SH-SY5Y (cell line): ENCODE measurements around the gene CACNA2D2.

ENCODE experiments used
- GATA2 ChIP-seq: IDR thresholded peaks from 2 replicates; pipeline ENCODE4 v1.6.1; 2011; ENCODE audit warnings: mild to moderate bottlenecking, low read depth, low read length
- GATA3 ChIP-seq: IDR thresholded peaks from 2 replicates; pipeline ENCODE4 v1.6.1; 2011; ENCODE audit warnings: low read depth, mild to moderate bottlenecking, low read length, moderate library complexity

The CACNA2D2 gene

DNA sequence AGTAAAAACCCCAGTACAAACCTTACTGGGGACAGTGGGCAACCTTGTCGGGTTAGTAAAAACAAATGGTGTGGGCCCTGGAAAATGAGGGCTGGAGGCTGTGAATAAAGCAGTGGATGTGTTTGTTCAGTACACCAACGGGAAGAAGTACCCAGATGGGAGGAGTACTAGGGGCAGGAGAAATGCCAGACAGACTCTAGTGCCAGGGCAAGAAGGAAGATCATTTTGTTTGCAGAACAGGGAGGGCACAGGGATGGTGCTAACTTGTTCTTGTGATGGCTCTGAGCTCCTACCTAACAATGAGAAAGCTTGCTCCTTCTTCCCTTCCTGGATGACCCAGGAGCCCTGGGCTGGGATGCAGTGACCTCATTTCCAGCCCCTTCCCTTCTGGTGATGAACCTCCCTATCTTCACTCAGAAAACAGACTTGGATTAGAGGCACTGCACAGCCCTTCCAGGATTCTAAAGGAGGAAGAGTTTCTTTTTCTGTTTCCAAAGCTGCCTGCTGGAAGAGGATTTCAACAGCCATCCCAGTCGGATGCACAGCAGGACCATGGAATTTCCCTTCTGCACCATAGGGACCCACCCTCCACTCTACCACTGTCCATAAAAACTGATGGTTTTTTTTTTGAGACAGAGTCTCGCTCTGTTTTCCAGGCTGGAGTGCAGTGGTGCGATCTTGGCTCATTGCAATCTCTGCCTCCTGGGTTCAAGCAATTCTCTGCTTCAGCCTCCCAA is 168.9 kb downstream of the CACNA2D2 start:
- TF ChIP-seq GATA3, result no peak

- no peak for TF ChIP-seq GATA3
- TF ChIP-seq GATA2, result no peak
Observed at GRCh38 chr3:50333744-50334328, 169.6 kb downstream of the CACNA2D2 start.

DNA sequence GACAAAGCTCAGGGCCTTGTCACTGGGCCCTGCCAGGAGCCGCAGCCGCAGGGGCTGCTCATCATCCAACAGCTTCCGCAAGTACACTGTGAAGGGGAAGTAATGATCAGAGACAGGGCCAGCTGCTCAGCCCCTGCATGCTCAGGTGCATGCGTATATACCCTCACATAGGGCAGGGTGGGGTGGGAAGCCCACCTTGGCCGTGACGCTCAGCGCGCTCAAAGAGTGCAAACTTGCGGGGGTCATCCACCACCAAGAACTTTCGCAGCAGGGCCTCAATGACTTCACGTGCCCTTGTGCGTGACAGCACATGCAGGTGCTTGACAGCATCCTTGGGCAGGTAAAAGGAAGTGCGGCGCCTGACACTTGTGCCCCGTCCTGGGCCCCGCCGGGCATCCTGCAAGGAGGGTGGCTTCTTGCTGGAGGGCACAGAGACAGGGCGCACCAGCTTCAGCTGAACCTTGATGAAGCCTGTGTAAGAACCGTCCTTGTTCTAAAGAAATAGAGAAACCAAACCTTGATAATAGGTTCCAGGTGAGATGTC is 172.0 kb downstream of the CACNA2D2 start:
- TF ChIP-seq GATA3 (no peak), GATA2 (no peak)

DNA sequence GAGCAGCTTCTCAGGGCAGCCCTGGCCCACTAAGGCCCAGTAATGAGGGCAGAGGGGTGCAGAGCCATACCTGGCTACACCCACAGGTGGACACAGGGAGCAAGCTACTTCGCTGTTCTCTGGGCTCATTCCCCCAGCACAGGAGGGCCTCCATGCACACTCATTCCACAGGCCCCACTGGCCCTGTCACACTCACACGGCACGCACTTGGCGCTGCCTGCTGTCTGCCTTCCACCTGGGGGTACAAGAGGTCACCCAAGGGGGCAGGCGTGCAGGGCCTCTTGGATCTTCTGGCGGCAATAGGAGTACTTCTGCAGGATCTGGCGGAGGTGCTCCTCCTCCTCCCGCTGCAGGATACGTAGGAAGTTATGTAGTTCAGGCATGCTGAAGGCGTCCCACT is 173.1 kb downstream of the CACNA2D2 start:
- TF ChIP-seq GATA3, result no peak
- TF ChIP-seq GATA2, result no peak

DNA sequence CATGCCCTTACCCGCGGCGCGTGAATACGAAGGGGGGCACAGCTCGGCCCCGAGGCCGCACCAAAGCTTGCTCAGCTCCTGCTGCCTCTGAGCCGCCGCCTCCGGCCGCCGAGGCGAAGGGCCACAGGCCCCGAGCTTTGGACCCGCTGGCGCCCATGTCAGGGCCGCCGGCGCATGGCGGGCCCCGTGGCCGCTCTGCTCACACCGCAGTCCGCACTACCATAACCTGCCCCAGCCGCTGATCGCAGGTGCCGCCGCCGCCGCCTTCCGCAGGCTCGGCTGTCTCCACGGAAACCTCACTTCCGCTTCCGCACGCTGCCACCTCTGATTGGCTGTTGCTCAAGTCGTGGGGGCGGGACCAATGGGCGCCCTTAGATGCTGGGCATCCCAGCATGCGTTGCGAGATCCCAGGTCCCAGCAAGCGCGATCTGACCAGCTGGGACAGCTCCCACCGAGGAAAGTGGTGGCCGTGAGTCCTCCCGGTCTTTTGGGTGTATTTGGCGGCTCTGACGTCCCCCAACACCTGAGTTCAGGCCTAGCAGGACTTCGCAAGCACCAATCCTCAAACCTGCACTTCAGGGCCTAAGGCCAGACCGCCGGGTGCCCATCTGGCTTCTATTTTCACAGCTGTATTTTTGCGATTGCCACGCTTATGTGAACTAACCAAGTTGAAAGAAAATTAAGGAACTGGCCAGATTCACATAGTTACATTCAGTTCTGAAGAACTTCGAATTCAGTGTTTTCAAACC is 175.3 kb downstream of the CACNA2D2 start, which contains the start of gene TUSC2:
TUSC2 (minus strand) TSS at position 281 of the 749 bp plus-strand sequence; CDS start at position 157, 124 bp downstream.
- TF ChIP-seq GATA3, result no peak
- no peak for TF ChIP-seq GATA2

- TF ChIP-seq GATA3 (no peak), GATA2 (no peak)
Observed at GRCh38 chr3:50327129-50327528, 176.3 kb downstream of the CACNA2D2 start.

GRCh38 chr3:50326182-50326541 is 177.3 kb downstream of the CACNA2D2 start:
- TF ChIP-seq GATA3 (no peak), GATA2 (no peak)

- TF ChIP-seq GATA2 (no peak), GATA3 (no peak)
Observed at GRCh38 chr3:50325497-50326181, 177.8 kb downstream of the CACNA2D2 start.

- TF ChIP-seq GATA2 (no peak), GATA3 (no peak)
Observed at GRCh38 chr3:50325113-50325480, 178.3 kb downstream of the CACNA2D2 start.

DNA sequence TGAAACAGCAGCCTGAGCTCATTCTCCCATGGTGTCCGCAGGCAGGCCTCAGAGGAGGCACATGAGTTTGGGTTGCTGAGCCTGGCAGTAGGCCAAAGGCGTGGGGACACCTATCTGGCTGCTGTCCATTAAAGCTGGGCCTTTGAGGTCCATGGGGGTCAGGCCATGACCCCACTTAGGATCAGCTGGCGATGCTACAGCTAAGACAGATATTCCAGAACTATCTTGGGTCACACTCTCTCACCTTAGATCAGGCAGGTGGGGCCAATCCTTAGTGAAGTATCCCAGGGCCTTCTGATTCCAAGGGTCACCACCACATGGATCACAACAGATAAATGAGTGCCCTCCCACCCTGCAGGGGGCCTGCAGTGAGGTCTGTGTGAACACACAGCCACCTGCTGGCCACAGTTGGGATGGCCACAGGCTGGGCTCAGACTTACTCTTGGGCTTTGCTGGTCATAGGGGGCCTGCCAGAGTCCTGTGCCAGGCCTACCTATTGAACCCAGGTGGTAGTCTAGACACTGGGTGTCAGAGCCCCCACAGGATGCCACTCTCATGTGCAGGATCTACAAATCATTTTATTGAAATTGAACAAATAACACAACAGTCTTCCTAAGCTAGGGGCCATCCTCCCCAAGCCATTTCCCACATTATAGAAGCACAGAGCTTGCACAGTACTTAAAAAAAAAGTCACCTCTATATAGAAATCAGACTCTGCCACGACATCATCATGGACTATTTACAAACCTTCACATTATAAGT is 178.9 kb downstream of the CACNA2D2 start:
- TF ChIP-seq GATA2 (no peak), GATA3 (no peak)

GRCh38 chr3:50323614-50324199 is 179.7 kb downstream of the CACNA2D2 start:
- no peak for TF ChIP-seq GATA2
- no peak for TF ChIP-seq GATA3

DNA sequence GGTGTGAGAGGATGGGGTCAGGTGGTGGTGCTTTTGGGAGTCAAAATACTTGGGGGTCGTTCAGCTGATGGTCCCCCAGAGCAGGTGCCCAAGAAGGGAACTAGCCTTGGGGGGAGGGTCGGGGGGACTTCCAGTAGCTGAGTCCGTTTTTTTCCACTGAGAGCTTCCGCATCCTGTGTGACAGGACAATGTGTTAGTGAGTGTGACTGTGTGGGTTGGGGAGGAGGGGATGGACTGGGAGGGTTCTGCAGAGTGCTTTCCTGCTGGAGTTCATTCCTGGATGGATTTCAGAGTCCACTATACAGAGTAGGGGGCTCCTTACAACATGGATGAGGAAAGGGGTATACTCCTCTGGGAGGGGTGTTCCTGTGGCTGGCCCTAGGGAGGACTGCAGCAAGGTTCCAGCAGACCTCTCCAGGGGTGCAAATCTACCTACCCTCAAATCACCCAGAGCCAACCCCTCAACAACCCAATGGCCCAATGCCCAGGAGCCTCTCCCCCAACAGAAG is 180.3 kb downstream of the CACNA2D2 start:
- TF ChIP-seq GATA2 (no peak), GATA3 (no peak)

GRCh38 chr3:50322386-50323091 is 180.9 kb downstream of the CACNA2D2 start, which contains the start of gene HYAL2:
TSS of gene HYAL2 (minus strand) at chr3:50322745. CDS start at chr3:50320489, 2,256 bp downstream.
- TF ChIP-seq GATA3, result no peak
- TF ChIP-seq GATA2, result no peak
